ENCODE results near the gene DPP4.

GRCh38 chr2:162011706-162012564, 62.1 kb downstream of the DPP4 start:
- no peak for TF ChIP-seq POLR2AphosphoS5 (IDR thresholded peaks at IDR 0.05)
- no peak for TF ChIP-seq POLR2A (IDR thresholded peaks at IDR 0.05)
